NCI-H2029 (cell line): ENCODE measurements around the gene FADS6.
"Not testable (repeated sequence)": the region's sequence is repeated elsewhere in the genome, so short reads cannot be mapped to it uniquely, and the experiment has no call there.

Source experiments
- DNase-seq: peaks from one replicate; lab custom pipeline; 2025; lab: John Stamatoyannopoulos, UW

FADS6 gene

GRCh38 chr17:74921026-74921681 is 27.7 kb upstream of the FADS6 start:
- no peak for DNase-seq

GRCh38 chr17:74920642-74921025 is 27.2 kb upstream of the FADS6 start:
- DNase-seq, result no peak

- no peak for DNase-seq
Observed at GRCh38 chr17:74920306-74920620, 26.8 kb upstream of the FADS6 start.

DNA sequence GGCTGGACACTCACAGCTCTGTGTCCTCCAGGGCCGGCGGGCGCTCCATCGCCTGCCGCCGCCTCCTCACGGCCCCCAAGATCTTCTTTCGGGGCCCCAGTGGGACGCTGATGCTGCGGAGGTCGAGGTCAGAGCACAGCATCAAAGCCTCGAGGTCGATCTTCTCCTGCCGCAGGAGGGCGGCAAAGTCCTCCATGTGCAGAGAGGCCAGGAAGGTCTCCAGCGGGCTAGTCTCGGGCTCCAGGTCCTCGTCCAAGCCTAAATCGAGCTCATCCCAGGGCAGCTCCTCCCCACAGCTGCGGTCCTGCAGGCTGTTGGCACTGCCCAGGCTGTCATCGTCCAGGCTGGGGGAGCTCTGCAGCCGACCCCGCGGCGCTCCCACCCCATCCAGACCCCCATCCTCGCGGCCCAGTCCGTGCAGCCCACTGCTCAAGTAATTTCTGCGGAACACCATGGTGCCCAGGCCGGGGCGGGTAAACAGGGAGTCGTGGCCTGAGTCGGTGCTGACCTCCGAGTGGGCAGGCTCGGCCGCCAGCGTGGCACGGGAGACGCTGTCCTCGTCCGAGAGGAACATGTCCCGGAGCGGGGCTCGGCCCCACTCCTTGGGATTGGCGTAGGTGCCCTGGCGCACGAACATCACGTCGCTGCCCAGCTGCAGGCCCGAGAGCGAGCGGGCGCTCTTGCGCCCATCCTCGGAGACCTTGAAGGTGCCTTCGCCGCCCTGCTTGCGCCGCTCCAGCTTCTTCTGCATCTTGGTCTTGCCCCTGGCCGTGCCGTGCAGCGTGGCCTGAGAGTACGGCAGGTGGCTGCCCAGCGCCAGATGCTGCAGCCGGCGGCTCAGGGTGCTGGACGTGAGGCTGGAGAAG is 26.2 kb upstream of the FADS6 start:
- DNase-seq, result no peak

GRCh38 chr17:74918906-74919305 is 25.5 kb upstream of the FADS6 start:
- DNase-seq, result no peak

DNA sequence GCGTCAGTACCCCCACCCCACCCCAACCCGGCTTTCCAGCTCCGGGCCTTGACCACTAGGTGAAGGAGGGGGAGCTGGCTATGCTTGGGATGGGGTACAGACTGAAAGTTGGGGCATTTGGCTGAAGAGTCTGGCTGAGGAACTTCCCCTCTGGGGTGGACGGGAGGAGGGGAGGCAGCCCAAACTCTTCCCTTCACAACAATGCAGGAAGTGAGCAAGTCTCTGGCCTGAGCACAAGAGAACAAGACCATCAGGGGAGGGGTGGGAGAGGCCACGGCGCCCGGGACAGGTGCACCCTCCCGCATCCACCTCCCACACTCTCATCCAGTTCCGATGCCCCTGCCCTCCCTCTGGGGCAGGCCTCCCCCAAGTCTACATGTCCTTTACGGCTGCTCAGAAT is 24.0 kb upstream of the FADS6 start:
- DNase-seq, result no peak

GRCh38 chr17:74916851-74917199 is 23.4 kb upstream of the FADS6 start:
- DNase-seq, result no peak

DNA sequence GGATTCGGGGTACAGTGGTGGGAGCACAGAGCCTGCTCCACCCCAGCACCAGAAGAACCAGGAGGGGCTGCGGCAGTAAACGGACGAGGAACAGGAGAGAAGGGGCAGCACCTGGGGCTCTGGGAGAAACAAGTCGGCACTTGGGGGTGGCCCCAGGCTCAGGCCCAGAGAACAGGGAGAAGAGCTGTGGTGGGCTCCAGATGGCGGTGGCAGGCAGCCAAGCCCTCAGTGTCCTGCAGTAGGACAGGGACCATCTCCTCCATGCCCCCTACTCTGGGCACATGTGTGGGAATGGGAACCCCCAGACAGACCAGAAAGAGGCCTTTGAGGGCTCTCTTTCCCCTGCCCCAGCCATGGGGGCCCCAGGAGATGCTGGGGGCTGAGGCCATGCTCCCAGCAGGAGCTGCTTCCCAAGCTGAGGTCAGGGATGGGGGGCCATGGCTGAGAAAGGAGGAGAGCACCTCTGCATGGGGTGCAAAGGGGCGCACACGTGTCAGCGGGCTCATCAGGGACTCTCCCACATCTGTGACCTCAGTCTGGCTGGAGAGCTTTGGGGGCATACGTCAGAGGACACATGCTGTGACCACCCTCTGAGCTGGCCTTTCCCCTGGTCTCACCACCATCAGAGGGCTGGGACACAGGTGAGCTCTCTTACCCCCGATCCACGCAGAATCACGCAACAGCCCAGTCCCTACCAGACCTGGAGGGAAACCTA is 22.9 kb upstream of the FADS6 start:
- DNase-seq, result no peak

DNA sequence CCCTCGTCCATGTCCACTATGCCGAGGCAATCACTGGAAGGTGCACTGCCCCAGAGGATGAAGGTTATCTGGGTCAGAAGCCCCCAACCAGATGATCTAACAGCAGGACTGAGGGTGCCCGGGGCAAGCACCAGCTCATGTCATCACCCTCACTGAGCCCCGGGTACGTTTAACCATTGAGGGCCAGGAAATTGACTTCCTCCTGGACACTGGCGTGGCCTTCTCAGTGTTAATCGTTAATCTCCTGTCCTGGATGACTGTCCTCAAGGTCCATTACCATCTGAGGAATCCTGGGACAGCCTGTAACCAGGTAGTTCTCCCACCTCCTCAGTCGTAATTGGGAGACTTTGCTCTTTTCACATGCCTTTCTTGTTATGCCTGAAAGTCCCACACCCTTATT is 18.0 kb upstream of the FADS6 start:
- not testable (repeated sequence) for DNase-seq

GRCh38 chr17:74909097-74909496 is 15.7 kb upstream of the FADS6 start:
- not testable (repeated sequence) for DNase-seq

GRCh38 chr17:74907012-74907411 is 13.6 kb upstream of the FADS6 start:
- DNase-seq, result no peak

- DNase-seq, result not testable (repeated sequence)
Observed at GRCh38 chr17:74906214-74906793, 12.9 kb upstream of the FADS6 start.

DNA sequence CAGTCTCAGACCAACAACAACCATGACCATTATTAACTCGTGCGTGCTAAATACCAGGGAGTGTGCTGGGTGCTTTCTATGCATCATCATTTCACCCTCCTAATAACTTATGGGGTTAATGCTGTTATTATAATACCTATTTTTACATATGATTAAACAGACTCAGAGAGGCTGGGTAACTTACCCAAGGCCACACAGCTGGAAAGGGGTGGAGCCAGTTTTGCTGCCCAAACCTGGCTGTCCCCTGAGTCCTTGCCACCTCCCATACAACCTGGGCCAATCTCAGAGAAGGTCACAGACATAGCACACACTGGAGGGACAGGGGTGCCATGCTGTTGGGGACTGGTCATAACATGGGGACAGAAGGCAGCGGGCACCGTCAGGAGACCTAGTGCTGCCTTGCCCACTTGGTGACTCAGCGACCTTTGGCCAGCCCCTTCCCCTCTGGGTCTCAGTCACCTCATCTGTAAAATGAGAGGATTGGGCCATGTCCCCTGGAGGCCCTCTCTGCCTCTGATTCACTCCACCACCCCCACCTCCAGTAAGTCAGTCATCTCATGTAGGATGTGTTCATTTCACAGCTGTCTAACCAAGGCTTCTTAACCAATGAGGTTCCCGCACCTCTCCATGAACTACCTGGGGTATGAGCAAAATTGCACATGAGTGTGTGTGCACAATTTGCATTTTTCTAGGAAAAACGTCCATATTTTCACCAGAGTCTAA is 11.4 kb upstream of the FADS6 start:
- DNase-seq, result no peak

- no peak for DNase-seq
Observed at GRCh38 chr17:74903671-74904070, 10.2 kb upstream of the FADS6 start.

GRCh38 chr17:74903034-74903433 is 9.6 kb upstream of the FADS6 start:
- DNase-seq, result no peak

GRCh38 chr17:74901353-74902135 is 8.1 kb upstream of the FADS6 start:
- no peak for DNase-seq

GRCh38 chr17:74900208-74900607 is 6.8 kb upstream of the FADS6 start:
- no peak for DNase-seq

- DNase-seq, result no peak
Observed at GRCh38 chr17:74898376-74898946, 5.0 kb upstream of the FADS6 start.

DNA sequence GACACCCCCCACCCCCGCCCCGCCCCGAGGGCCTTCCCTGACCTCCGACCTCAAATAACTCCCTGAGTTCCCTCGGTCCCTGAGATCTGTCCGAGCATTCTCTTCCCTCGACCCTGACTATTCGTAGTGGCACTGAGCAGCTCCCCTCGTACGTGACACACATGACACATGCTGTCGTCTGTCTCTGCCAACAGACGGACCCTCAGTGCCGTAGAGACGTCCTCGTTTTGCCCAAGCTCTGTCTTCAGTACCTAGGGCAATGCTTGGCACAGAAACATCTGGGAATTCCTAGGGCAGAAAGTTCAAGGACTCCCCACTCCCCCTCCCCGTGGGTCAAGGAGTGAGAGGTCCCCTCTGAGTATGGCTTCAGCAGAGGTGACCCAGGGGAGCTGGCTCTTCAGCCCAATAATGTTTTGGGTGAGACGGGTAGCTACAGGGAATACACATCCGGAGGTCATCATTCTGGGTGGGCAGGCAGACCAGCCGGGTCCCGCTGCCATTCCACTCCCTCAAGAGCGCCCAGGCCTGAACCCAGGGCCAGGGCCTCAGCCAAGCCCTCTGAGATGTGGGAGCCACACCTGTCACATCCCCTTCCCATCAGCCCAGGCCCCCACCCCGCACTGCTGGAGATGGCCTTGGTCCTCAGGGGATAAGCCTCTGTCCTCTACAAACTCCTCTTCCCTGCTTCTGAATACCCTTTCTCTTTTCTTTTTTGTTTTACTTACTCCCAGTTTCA is 671 bp upstream of the FADS6 start:
- DNase-seq, result no peak
